ENCODE data around the gene TACO1. TPM values are rescaled to one million over a fixed set of nuclear protein-coding genes. Genes with fewer than 3 reads are reported as not detected.

TACO1 gene
- total RNA-seq, 4 donors from 2014 or later = 10.2 to 17.7 (median 14.6) TPM

- TF ChIP-seq CTCF (IDR thresholded peaks at IDR 0.05; ENCODE audit: low read depth) = no peak
Observed at GRCh38 chr17:63621684-63622573, 21.2 kb downstream of the TACO1 start, which contains the start of gene MAP3K3. Gene MAP3K3, plus strand, starts transcription at chr17:63622417. Its CDS starts 343 bp downstream, at chr17:63622760.

- no peak for TF ChIP-seq CTCF (IDR thresholded peaks at IDR 0.05; ENCODE audit: low read depth)
Observed at GRCh38 chr17:63622574-63623390, 22.1 kb downstream of the TACO1 start.

GRCh38 chr17:63623786-63624530 is 23.3 kb downstream of the TACO1 start:
- no peak for TF ChIP-seq CTCF (IDR thresholded peaks at IDR 0.05; ENCODE audit: low read depth)

- no peak for TF ChIP-seq CTCF (IDR thresholded peaks at IDR 0.05; ENCODE audit: low read depth)
Observed at GRCh38 chr17:63624531-63624880, 23.8 kb downstream of the TACO1 start.

GRCh38 chr17:63626551-63627180 is 26.0 kb downstream of the TACO1 start:
- TF ChIP-seq CTCF (IDR thresholded peaks at IDR 0.05; ENCODE audit: low read depth) = no peak

- no peak for TF ChIP-seq CTCF (IDR thresholded peaks at IDR 0.05; ENCODE audit: low read depth)
Observed at GRCh38 chr17:63629627-63630026, 28.9 kb downstream of the TACO1 start.

All from subcutaneous adipose tissue (tissue), 4 donors.